ENCODE data around the gene CHMP6. TPM values are rescaled to one million over a fixed set of nuclear protein-coding genes. Genes with fewer than 3 reads are reported as not detected.

The CHMP6 gene
- total RNA-seq, 4 donors from 2014 or later = 16.7 to 23.8 (median 22.1) TPM

DNA sequence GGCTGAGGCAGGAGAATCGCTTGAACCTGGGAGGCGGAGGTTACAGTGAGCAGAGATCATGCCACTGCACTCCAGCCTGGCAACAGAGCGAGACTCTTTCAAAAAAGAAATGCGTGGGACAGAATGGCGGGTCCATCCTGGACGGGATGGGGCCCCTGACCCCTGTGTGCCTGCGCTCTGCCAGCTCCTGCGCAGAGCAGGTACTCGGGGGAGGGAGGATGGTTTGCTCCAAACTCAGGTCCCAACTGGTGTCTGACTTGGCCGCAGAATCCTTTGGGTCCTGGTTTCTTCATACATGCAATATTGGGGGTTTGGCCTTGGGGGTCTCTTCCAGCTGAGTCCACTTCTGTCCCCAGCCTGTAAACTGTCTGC is 10.4 kb downstream of the CHMP6 start:
- 63 to 86% methylated on average over 5 to 10 of the region's 10 CpGs for WGBS, 2 donors
- peaks cover 13 to 38% (median 29%) of the 10 kb centered on the region in 3 donors for H3K36me3 ChIP-seq
- no peak for TF ChIP-seq POLR2A (IDR thresholded peaks at IDR 0.05)
- TF ChIP-seq, protein P1, sequence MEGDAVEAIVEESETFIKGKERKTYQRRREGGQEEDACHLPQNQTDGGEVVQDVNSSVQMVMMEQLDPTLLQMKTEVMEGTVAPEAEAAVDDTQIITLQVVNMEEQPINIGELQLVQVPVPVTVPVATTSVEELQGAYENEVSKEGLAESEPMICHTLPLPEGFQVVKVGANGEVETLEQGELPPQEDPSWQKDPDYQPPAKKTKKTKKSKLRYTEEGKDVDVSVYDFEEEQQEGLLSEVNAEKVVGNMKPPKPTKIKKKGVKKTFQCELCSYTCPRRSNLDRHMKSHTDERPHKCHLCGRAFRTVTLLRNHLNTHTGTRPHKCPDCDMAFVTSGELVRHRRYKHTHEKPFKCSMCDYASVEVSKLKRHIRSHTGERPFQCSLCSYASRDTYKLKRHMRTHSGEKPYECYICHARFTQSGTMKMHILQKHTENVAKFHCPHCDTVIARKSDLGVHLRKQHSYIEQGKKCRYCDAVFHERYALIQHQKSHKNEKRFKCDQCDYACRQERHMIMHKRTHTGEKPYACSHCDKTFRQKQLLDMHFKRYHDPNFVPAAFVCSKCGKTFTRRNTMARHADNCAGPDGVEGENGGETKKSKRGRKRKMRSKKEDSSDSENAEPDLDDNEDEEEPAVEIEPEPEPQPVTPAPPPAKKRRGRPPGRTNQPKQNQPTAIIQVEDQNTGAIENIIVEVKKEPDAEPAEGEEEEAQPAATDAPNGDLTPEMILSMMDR (IDR thresholded peaks at IDR 0.05) = no peak
- DNase-seq = no peak
- H3K4me1 ChIP-seq = peaks cover 17 to 39% (median 23%) of the 10 kb centered on the region in 3 donors
- H3K9me3 ChIP-seq = no peaks in the 10 kb centered on the region
- no peak overlapping the region for H3K4me3 ChIP-seq
- H3K27me3 ChIP-seq = peaks cover 0 to 41% (median 10%) of the 10 kb centered on the region in 4 donors
- intact Hi-C loops (cut with DNase I) = no loop called here
- H3K27ac ChIP-seq = no peak overlapping the region

DNA sequence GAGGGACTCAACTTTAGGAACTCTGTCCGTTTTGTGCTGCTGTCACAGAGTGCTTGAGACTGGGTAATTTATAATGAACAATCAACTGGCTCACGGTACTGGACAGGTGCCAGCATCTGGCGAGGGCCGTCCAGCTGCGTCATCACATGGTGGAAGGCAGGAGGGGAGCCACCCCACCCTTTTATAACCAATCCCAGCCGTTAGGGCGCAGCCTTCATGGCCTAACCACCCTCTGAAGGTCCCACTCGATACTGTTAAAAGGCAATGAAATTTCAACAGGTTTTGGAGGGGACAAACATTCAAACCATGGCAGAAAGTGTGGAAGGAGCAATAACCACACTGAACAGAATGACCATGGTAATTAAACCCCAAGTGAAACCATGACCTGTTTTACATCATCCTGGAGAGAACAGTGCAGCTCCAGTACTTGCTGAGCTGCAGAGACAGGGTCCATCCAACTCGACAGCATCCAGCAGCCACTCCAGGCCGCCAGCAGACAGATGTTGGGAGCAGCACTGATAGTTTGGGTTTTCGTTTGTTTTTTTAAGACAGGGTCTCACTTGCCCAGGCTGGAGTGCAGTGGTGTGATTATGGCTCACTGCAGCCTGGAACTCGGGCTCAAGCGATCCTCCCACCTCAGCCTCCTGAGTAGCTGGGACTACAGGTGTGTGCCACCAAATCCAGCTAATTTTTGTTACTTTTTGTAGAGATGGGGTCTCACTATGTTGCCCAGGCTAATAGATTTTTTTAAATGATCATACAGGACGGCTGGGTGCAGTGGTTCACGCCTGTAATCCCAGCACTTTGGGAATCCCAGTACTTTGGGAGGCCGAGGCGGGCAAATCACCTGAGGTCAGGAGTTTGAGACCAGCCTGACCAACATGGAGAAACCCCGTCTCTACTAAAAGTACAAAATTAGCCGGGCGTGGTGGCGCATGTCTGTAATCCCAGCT is 11.0 kb downstream of the CHMP6 start:
- Histone ChIP-seq H3K9me3 (no peaks in the 10 kb centered on the region), H3K27ac (no peak overlapping the region), H3K27me3 (peaks cover 0 to 42% (median 10%) of the 10 kb centered on the region in 4 donors), H3K4me1 (peaks cover 17 to 39% (median 23%) of the 10 kb centered on the region in 3 donors), H3K4me3 (no peak overlapping the region), H3K36me3 (peaks cover 7 to 31% (median 22%) of the 10 kb centered on the region in 3 donors)
- 36 to 49% methylated on average over 13 to 14 of the region's 21 CpGs for WGBS, 2 donors
- no peak for DNase-seq
- TF ChIP-seq, protein P1 (IDR thresholded peaks at IDR 0.05) = no peak
- TF ChIP-seq POLR2A (IDR thresholded peaks at IDR 0.05) = no peak
- intact Hi-C loops (cut with DNase I) = no loop called here

DNA sequence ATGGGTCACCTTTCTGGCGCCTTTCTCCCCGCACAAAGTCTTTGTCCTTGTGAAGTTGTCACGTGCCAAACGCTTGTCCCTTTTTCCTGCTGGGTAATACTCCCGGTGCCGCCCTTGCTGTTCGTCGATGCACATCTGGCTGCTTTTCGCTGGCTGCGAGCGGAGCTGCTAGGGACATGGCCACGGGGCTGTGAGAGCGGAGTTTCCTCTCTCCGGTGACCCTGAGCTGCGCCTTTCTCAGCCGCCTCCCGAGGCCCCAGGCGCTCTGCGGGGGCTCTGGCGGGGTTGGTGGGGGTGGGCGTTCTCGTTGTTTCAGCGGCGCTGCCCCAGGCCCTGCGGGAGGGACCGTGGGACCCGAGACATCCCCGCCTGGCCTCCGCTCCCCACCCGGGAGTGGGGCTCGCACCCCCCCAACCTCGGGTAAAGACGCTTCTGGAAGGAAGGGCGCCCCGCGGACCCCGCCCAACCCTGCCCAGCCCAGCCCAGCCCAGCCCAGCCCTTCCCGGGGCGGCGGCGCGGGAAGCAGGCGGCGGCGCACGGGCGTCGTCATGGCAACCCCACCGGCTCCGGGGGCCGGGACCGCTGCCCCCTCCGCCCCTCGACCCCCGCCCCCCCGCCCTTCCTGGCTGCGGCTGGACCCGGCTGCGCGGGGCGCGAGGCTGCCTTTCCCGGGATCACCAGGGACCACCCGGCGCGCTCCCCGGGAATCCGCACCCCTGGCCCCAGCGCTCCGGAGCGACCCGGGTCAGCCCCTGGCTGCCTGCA is 12.3 kb downstream of the CHMP6 start:
- Histone ChIP-seq H3K4me3 (peak overlapping the region in 3 of 4 donors; percentile 7 to 59 (median 37)), H3K9me3 (no peaks in the 10 kb centered on the region), H3K4me1 (peaks cover 17 to 39% (median 23%) of the 10 kb centered on the region in 3 donors), H3K27me3 (peaks cover 0 to 42% (median 10%) of the 10 kb centered on the region in 4 donors), H3K36me3 (peaks cover 0 to 19% (median 11%) of the 10 kb centered on the region in 3 donors), H3K27ac (no peak overlapping the region)
- no peak for DNase-seq
- 6 to 11% methylated on average over 5 to 7 of the region's 72 CpGs for WGBS, 2 donors
- intact Hi-C loops (cut with DNase I) = no loop called here
- TF ChIP-seq POLR2A (IDR thresholded peaks at IDR 0.05) = no peak
- TF ChIP-seq, protein P1 (IDR thresholded peaks at IDR 0.05) = no peak

DNA sequence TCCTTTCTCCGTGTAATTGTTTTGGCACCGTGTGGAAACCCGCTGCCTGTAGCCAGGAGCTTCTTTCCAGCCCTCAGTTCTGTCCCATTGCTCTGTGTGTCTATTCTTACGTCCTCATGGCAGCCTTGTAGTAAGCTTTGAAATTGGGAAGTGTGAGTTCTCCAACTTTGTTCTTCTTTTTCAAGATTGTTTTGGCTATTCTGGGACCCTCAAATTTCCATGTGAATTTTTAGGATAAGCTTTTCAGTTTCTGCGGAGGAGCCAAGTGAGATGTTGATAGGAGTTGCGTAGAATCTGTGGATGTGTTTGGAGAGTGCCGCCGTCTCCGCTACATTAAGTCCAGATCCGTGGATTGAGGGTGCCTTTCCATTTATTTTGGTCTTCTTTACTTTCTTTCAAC is 15.2 kb downstream of the CHMP6 start:
- WGBS, 2 donors = 63 to 66% methylated on average over 10 of the region's 10 CpGs
- H3K27ac ChIP-seq = no peak overlapping the region
- H3K4me3 ChIP-seq = no peak overlapping the region
- intact Hi-C loops (cut with DNase I) = no loop called here
- H3K9me3 ChIP-seq = peaks cover 0 to 12% (median 9%) of the 10 kb centered on the region in 3 donors
- H3K4me1 ChIP-seq = peaks cover 15 to 30% (median 20%) of the 10 kb centered on the region in 3 donors
- no peaks in the 10 kb centered on the region for H3K36me3 ChIP-seq
- peaks cover 0 to 42% (median 10%) of the 10 kb centered on the region in 4 donors for H3K27me3 ChIP-seq
- no peak for DNase-seq
- TF ChIP-seq POLR2A (IDR thresholded peaks at IDR 0.05) = no peak
- TF ChIP-seq, protein P1 (IDR thresholded peaks at IDR 0.05) = no peak

Data from esophagus squamous epithelium (tissue), 5 donors.